B cell (primary cell): ENCODE results near the gene F2R.

Experiments
- CTCF ChIP-seq: fragments of 200-600 bp; IDR thresholded peaks from one replicate; pipeline ENCODE4 v1.8.0; 2022; ENCODE audit warnings: antibody characterized with exemption, mild to moderate bottlenecking
- EZH2 ChIP-seq: IDR thresholded peaks from 2 replicates; pipeline ENCODE4 v1.6.1; 2012; ENCODE audit warnings: borderline replicate concordance, low read depth, mild to moderate bottlenecking, moderate library complexity, low read length; ENCODE audit not compliant: insufficient read depth, poor library complexity, severe bottlenecking

- TF ChIP-seq CTCF: no peak
- TF ChIP-seq EZH2: no peak
These were observed 14.6 kb upstream of the F2R start for GRCh38 chr5:76701298-76701697.
